ENCODE measurements around the gene KCNB1.
"Not testable (repeated sequence)": the region's sequence is repeated elsewhere in the genome, so short reads cannot be mapped to it uniquely, and the experiment has no call there.

KCNB1 gene

DNA sequence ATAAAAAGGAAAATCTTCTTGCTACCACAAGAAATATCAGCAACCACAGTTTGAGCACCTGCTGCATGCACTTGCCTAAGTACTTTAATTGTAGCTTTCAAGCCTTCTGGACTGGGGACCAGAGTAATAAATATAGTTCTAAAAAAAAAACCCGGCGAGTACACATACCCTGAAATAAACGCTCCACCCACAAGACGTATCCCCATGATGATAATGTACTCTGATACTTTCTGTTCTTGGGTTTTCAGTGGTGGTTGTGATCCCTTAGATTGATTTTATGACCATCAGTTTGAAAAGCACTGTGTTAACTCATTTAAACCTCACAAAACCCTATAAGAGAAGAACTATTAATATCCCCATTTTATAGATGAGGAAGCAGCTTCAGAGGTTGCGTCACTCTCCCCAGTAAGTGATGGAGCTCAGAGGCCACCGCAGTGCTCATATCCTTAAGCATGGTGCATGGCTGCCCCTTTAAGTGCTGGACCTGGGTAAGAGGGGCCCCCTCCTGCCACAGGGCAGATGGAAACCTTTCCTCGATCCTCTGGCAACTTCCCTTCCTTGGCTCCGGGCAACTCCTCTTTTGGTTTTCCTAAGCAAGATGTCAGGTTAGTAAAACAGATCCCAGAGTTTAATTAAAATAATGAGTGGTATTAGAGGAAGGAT, 67.3 kb downstream of the KCNB1 start:
- DNase-seq (ENCODE audit: low read depth, low spot score) = no peak
- no peak overlapping the region for H3K27ac ChIP-seq

- no peak overlapping the region for H3K27ac ChIP-seq
- no peak for DNase-seq (ENCODE audit: low read depth, low spot score)
Observed at GRCh38 chr20:49413677-49414076, 68.8 kb downstream of the KCNB1 start.

- DNase-seq (ENCODE audit: low read depth, low spot score) = no peak
- H3K27ac ChIP-seq = no peak overlapping the region
Observed at GRCh38 chr20:49412953-49413352, 69.5 kb downstream of the KCNB1 start.

- DNase-seq (ENCODE audit: low read depth, low spot score) = no peak
- no peak overlapping the region for H3K27ac ChIP-seq
Observed at GRCh38 chr20:49412254-49412653, 70.2 kb downstream of the KCNB1 start.

DNA sequence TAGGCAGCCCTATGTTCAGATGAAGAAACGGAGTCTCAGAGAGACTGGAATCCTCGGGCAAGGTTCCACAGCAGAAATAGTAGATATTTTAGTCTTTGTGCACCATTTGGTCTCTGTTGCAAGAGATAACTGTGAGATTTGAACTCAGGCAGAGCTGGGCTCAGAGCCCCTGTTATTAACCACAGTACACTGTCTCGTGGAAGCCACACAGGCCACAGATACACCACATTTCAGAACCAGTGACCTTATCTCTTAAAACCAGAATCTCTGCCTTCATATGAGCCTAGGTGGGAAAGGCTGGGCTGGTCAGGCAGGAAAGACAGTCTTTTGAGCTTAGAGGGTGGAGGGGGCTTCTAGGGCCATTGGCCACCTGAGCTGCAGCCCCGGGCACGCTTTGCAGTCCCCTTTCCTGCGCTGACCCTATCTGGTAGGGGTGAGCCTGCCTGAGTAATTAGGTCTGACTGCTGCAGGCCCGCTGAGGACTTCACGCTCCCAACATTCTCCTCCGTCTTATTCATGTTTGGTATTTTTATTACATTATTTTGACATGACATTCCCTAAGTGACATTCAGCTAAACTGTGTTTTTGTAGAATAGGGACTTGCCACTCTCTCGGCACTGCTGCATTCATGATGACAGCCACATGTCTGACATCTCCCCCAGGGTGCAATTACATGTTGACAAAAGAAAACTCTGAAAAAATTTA, 71.1 kb downstream of the KCNB1 start:
- DNase-seq (ENCODE audit: low read depth, low spot score) = no peak
- no peak overlapping the region for H3K27ac ChIP-seq

GRCh38 chr20:49409975-49410621, 72.4 kb downstream of the KCNB1 start:
- DNase-seq (ENCODE audit: low read depth, low spot score) = not testable (repeated sequence)

GRCh38 chr20:49409302-49409974, 73.0 kb downstream of the KCNB1 start:
- H3K27ac ChIP-seq = no peak overlapping the region
- no peak for DNase-seq (ENCODE audit: low read depth, low spot score)

More at GRCh38 chr20:49409975-49410621, 72.4 kb downstream of the KCNB1 start:
- not testable (repeated sequence) for H3K27ac ChIP-seq

DNA sequence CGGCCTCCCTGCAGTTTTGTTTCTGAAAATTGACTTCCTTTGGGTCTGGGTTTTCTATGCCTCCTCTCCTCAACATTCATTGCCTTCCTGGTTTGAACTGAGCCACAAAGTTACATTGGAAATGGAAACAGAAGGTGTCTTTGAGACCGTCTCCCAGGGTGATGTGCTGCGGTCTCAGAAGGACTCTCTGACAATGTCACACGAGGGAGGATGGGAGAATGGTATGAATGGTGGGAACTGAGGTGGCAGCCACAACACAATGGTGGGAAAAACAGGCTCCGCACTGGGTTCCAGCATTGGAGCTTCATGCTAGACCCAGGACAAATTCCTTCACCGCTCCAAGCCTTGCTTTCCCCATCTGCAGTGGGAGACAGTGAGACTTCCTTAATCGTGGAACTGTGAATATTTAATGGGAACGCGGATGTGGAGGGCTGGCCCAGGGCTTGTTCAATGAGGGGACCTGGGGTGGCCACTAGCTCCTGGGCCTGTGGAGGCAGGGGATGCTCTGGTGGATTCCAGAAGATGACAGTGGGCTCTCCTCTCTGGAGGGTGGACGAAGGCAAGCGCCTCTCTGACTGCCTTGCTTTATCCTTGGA, 73.9 kb downstream of the KCNB1 start:
- DNase-seq (ENCODE audit: low read depth, low spot score) = no peak

GRCh38 chr20:49406666-49407065, 75.8 kb downstream of the KCNB1 start:
- no peak overlapping the region for H3K27ac ChIP-seq
- no peak for DNase-seq (ENCODE audit: low read depth, low spot score)

More for the DNA sequence above, 73.9 kb downstream of the KCNB1 start:
- H3K27ac ChIP-seq = no peak overlapping the region

DNA sequence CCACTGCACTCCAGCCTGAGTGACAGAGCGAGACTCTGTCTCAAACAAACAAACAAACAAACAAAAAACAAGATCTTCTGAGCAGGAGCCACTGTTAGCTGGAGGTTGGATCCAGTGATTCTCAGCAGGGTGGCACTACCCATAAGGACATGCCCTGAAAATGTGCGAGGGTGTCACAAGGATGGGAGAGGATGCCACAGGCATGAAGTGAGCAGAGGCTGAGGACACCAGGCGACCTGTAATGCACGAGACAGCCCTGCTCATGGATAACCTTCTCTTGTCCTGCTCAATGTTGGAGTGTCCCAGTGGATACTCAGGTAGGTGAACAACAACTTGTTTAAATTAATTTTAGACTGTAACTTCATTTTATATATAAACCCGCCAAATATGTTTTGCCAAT, 76.8 kb downstream of the KCNB1 start:
- H3K27ac ChIP-seq = no peak overlapping the region
- DNase-seq (ENCODE audit: low read depth, low spot score) = no peak

GRCh38 chr20:49405062-49405683, 77.3 kb downstream of the KCNB1 start:
- H3K27ac ChIP-seq = no peak overlapping the region
- DNase-seq (ENCODE audit: low read depth, low spot score) = no peak

- DNase-seq (ENCODE audit: low read depth, low spot score) = no peak
- H3K27ac ChIP-seq = no peak overlapping the region
Observed at GRCh38 chr20:49404461-49404860, 78.0 kb downstream of the KCNB1 start.

- DNase-seq (ENCODE audit: low read depth, low spot score) = no peak
- H3K27ac ChIP-seq = no peak overlapping the region
Observed at GRCh38 chr20:49403911-49404310, 78.6 kb downstream of the KCNB1 start.

DNA sequence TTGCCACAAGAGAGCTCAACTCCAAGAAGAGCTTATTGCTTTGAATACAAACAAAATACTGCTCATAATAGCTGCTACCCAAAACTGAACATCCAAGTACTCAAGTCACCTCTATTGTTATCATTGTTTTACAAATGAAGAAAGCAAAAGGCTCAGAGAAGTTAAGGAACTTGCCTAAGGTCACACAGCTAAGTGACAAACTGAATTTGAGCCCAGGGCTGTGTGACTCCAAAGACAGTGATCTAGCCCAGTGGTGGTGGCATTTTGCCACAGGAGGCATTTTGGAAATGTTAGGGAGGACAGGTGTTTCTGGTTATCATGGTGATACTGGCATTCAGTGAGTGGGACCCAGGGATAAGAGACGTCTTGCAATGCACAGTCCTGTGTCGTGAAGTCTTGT, 79.5 kb downstream of the KCNB1 start:
- no peak for DNase-seq (ENCODE audit: low read depth, low spot score)
- H3K27ac ChIP-seq = no peak overlapping the region

DNA sequence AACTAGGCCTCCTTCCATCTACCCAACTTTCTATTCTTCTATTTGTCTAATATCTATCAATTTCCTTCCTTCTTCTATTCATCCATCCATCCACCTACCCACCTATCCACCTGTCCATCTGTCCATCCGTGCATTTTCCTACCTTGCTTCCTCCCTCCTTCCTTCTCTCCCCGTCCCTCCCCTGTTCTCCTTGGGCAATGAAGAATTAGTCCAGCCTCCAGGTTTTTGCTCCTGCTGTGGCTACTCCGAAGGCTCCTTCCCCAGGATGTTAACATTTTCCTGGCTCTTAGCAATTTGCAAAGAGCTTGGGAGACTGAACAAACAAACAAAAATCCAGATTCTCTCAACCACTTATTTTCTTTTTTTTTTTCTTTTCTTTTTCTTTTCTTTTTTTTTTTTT, 81.6 kb downstream of the KCNB1 start:
- DNase-seq (ENCODE audit: low read depth, low spot score) = no peak
- no peak overlapping the region for H3K27ac ChIP-seq

GRCh38 chr20:49400410-49400809, 82.1 kb downstream of the KCNB1 start:
- no peak overlapping the region for H3K27ac ChIP-seq
- DNase-seq (ENCODE audit: low read depth, low spot score) = no peak

- no peak for DNase-seq (ENCODE audit: low read depth, low spot score)
Observed at GRCh38 chr20:49399329-49399728, 83.1 kb downstream of the KCNB1 start.

DNA sequence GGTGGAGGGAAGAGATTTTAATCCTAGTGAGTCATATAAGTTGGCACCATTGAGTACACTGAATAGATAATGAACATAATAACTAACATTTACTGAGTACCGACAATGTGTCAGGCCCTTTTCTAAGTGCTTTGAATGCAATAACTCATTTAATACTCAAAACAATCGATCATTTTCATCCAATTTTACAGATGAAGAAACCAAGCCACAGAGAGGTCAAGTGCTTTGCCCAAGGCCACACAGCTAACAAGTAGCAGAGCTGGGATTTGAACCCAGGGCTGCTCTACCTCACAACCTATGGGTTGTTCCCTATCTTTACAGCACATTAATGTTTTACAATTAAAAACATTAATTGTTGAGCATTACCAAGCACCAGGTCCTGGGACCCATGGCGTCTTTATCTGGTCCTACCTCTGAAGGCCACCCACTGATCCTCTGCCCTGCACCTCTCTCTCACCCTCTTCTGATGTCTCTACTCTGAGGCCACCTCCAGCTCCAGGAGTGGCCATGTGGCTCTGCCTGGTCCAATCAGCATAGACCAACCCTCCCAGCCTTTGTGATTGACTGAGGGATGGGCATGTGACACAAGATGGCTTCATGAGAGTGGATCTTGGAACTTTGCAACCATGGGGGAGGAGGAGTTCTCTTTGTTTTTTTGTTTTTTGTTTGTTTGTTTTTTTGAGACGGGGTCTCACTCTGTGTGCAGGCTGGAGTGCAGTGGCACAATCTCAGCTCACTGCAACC, 83.9 kb downstream of the KCNB1 start:
- no peak for DNase-seq (ENCODE audit: low read depth, low spot score)
- H3K27ac ChIP-seq = no peak overlapping the region

More at GRCh38 chr20:49399329-49399728, 83.1 kb downstream of the KCNB1 start:
- H3K27ac ChIP-seq = no peak overlapping the region

GRCh38 chr20:49397525-49397924, 84.9 kb downstream of the KCNB1 start:
- no peak for DNase-seq (ENCODE audit: low read depth, low spot score)
- H3K27ac ChIP-seq = no peak overlapping the region
